Stimulated activated CD8-positive, alpha-beta memory T cell treated with anti-CD3 and anti-CD28 coated beads, Interleukin-7, amount 100 ng/mL, for 1 hour (primary cell): ENCODE measurements around the gene CNPY4.

Experiments used
- DNase-seq, 2 donors: peaks; one replicate each; pipeline ENCODE4 v3.0.0-alpha.2; 2020; ENCODE audit warnings: low read depth in 2 of 2

The CNPY4 gene

DNA sequence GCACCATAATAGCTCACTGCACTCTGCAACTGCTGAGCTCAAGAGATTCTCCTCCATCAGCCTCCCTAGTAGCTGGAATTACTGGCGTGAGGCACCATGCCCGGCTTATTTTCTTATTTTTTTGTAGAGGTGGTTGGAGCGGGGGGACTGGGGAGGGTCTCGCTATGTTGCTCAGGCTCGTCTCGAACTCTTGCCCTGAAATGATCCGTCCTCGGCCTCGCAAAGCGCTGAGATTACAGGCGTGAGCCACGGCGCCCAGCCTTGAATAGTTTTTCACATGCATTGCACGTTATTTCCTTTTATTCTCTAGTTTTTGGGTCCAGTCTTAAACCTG is 28.8 kb downstream of the CNPY4 start:
- no peak for DNase-seq

DNA sequence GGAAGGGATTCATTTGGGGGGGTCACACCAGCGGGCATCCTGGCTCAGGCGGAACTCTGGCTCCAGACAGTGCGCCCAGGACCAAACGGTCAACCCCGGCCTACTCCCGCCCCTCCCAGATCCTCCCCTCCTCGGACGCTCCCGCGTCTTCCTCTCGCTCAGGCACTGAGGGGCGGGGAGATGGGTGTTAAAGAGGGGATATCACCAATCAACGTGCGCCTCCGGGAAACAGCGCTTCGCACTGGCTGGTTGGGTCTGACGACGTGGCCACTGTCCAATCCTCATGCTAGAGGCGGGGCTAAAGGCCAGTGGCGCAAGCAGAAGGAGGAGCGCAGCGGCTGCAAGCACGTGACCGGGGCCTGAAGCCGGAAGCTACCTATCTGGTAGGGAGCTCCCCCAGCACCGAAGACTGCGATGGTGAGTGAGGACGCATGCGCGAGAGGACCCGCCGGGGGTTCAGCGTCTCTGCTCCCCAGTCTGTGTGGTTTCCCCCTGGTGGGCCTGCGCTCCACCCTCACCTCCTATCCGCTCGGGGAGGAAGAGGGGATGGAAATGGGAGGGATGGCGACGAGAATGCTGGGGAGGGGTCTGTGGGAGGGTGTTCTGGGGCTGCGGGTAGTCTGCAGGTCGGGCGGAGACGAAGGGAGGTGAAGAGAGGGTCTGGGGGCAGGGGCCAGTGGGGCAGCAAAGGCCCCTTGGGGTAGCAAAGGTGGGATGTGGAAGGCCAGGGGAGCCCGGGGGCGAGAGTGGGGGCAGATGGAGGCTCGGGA is 29.3 kb downstream of the CNPY4 start, which contains the start of gene LAMTOR4:
Gene LAMTOR4 (plus strand): TSS at position 360 of the 770 bp plus-strand sequence. CDS start 55 bp downstream, at position 415.
- peak; percentile 91 to 92 for DNase-seq

DNA sequence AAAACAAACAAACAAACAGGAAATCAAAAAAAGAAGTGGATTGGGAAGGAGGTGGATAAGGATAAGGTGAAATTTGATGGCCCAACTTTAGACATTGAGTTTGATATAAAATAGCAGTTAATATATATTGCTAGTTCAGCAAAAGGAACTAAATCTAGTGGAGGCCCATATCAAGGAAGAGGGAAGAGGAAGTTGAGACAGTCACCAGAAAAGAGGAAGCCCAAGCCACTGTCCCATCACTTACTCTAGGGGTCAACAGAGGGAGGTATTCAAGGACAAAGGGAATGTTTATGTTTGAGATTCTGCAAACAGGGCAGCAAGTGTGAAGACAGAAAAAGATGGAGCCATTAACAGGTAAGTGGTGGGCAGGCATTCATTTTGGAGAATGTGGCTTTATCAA is 33.0 kb downstream of the CNPY4 start:
- no peak for DNase-seq

DNA sequence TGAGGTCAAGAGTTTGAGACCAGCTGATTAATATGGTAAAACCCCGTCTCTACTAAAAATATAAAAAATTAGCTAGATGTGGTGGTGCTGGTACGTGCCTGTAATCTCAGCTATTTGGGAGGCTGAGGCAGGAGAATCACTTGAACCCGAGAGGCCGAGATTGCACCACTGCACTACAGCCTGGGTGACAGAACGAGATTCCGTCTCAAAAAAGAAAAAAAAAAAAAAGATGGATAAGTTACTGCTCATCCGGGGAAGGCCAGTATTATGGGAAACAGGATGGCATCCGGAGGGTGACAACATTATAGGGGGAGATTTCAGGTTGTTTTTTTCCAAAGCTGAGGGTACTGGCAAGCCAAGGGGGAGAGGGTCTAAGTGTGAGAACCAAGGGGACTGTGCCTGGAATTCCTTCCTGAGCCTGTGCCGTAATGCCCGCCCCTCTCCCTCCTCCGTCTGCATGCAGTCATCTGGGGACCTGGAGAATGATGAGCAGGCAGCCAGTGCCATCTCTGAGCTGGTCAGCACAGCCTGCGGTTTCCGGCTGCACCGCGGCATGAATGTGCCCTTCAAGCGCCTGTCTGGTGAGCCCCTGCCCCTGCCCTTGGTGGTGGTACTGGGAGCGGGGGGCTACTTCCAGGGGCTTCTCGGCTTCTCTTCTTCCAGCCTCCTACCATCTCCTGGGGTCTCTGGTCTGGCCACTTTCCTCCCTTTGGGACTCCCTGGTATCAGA is 33.7 kb downstream of the CNPY4 start:
- no peak for DNase-seq

DNA sequence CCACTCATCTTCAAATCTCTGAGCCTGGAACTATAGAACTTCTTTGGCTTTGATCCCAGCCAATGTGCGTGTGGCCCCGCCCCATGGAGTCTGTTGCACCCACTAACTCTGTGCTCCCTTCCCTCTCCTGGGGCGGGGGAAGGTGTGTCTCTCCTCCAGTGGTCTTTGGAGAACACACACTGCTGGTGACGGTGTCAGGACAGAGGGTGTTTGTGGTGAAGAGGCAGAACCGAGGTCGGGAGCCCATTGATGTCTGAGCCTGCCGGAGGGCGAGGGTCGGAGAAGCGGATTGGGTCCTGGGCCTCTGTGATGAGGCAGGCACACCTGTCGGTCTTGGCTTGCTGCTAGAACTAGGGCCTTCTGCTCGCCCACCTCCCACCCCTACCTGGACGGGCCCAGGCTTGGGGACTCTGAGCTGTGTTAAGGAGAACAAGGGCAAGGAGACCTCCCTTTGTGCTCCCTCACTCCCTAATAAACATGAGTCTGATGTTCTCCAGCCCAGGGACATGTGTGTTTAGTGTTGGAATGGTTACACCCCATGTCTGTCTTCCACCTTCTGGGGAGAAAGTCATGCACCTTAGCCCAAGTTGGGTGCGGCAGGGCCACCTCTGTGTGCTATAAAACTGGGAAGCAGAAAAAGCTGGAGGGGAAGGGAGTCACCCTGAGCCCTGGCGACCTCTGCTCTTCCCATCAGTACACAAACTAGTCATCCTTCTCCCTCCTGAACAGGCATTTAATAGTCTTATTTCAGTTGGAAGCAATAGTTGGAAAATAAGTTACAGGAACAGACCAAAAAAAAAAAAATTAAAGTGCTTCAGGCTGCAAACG is 34.5 kb downstream of the CNPY4 start:
- no peak for DNase-seq

DNA sequence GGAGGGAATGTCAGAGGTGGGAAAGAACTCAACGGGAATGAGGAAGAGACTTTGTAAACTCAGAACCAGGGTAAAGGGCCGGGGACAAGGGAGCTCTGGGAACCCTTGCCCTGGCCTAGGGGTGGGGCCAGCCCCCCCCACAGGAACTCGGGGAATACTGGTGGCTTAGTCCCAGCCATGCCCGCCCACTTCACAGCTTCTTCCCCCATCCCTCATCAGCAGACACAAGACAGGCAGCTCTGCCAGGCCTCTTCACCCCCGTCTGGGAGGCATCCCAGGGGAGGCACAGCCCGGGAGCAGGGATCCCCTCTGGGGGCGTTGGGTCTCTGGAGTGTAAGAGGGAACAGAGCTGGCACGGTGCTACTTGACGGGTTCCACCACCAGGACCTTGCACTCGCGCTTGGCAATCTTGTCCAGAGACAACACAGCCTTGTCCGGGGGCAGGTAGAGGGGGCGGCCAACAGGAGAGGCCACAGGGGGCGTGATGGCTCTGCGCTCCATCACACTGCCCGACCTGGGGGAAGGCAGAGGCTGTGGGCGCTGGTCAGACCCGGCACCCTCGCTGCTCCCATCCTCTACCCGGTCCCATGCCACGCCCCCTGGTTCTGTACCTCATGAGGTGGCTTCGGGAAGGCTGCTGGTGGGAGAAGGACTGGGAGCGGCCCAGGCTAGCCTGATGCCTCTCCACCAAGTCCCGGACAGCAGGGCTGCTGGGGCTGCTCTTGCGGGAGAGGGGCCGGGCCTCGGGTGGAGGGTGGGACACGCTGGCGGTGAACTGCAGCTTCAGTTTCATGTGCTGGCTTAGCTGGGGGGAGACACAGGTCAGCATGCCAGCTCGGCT is 35.4 kb downstream of the CNPY4 start:
- DNase-seq = no peak

DNA sequence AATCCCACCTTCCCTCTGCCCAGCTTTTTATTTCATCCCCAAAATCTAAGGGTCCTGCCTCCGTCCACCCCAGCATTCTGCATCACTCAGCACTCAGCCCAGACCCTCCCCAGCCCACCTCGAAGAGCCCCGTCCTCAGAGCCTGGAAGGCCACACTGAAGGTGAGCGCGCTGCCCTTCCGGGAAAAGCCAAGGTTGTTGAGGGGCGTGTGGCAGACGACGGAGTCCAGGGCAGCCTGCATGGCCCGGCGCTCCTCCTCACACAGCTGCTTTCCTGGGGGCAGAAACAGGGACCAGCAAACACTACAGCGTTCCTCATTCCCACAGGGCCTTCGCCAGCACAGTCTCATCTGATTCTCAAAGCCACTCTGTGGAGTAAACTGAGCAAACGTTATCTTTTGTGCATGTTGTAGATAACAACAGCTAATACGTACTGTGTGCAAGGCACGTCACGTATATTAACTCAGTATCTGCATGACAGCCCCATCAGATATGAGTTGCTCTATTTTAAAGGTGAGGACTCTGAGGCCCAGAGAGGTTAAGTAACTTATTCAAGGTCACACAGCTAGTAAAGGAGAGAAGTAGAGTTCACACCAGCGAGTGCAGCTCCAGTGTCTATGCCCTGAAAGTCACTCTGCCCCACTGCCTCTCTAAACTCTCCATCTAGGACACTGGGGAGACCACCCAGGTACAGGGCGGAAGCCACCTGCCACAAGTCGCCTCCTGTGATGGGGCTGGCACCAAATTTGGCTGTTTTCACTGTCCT is 36.3 kb downstream of the CNPY4 start:
- DNase-seq = no peak

DNA sequence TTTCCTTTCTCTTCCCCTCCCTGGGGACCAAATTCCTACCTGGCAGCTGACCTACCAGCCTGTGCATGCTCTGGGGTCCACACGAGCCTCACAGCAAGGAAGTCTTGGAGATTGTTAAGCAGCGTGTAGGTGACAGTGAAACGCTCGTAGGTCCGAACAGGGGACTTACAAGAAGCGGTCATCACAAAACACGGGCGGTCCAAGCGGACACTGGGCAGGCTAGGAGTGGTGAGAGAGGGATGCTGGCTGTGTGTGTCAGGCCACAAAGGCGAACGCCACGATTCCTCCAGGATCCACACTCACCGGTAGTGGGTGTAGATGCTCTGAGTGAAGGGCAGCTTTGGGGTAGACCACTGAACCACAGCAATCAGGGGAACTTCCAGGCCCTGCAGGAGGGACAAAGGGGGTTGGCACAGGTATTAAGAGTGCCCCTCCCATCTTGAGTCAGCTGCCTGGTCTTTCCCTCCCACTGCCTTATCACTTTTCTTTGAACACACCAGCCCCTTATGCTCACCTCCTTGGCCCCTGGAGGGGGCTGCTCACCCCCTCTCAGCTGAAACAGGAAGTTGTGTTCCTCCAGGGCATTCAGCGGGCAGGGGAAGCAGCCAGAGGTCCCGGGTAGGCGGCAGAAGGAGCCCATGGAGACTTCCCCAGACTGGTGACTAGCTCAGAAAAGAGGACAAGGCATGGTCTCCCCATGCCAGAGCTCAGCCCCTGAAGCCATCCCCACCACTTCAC is 37.1 kb downstream of the CNPY4 start:
- no peak for DNase-seq

DNA sequence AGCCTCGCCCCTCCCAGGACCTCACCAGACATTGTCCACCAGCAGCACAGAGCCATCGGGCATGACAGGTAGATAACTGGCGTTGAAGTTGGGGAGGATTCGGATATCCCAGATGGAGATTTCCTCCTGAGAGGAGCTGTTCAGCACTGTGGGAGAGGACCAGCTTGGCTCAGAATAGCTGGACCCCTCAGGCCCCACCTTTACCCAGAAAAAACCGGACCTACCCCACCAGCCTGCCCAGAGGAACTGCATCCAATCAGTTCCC is 37.6 kb downstream of the CNPY4 start:
- no peak for DNase-seq

DNA sequence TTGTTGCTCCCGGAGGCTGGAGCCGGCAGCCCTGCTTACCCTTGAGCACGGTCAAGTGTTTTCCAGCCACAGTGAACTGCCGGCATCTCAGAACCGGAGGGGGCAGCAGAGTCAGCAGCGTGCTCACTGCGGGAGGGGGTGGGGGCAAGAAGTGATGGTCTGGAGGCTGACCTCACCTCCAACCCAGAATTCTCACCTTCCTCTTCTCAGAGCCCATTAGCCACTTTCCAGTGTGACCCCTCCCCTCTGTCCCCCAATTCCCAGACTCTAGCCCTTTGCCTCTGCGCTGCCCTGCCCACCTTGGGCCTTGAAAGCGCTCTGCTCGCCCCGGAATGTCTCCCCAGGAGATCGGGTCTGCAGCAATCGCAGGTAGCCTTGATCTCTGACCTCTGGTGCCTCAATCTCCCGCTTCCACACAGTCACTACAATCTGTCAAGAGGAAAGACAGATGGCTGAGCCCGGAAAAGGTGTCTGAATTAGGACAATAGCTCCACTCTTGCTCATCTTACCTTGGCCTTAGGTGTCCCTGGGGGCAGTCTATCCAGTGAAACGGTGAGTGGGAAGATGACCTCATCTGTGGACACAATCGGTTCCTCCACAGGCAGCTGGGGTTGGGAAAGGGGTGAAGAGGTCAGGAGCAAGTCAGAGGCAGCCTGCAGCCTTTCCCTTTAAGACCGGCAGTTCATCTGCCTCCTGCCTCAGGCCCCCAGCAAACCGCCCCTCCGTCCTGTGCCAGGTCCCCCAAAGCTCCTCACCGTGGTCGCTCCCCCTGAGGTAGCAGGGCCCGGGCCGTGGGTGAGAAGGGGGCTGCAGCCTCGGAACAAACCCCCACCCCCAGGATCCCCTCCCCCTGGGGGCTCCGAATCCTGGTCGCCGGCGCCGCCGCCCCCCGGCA is 38.1 kb downstream of the CNPY4 start:
- DNase-seq = no peak

DNA sequence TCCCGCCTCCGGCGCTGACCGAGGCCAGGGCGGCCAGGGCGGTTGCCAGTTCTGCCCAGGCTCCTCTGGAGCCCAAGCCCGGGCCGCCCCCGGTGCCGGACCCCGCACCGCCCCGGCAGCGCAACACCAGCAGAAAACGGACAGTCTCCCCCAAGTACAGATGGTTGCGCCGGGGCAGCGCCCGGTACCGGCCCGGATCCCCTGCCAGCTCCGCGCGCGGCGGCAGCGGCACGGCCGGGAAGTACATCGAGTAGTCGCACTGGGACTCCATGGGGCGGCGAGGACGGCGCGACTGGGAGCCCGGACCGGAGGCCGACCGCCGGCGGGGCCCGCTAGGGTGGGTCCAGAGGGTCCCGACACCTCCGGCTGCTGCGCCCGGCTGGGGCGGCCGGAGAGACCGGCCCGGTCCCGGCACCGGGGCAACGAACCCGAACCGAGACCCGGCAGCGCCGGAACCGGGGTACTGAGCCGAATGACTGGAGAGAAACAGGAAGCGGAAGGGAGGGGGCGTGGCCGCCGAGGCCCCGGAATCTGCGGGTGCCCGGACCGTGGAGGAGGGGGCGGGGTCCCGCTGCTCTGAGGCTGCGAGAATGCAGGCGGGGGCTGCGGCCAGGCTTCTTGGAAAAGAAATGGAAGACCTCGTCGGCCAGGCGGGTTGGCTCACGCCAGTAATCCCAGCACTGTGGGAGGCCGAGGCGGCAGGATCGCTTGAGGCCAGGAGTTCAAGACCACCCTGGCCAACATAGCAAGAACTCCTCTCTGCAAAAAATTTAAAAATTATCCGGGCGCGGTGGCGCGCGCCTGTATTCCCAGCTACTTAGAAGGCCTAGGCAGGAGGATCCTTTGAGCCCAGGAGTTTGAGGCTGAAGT is 39.0 kb downstream of the CNPY4 start, which contains the start of gene TRAPPC14:
Gene TRAPPC14 (minus strand): TSS at position 495 of the 870 bp plus-strand sequence. CDS start 224 bp downstream, at position 271.
- DNase-seq = peak; percentile 81 to 89

DNA sequence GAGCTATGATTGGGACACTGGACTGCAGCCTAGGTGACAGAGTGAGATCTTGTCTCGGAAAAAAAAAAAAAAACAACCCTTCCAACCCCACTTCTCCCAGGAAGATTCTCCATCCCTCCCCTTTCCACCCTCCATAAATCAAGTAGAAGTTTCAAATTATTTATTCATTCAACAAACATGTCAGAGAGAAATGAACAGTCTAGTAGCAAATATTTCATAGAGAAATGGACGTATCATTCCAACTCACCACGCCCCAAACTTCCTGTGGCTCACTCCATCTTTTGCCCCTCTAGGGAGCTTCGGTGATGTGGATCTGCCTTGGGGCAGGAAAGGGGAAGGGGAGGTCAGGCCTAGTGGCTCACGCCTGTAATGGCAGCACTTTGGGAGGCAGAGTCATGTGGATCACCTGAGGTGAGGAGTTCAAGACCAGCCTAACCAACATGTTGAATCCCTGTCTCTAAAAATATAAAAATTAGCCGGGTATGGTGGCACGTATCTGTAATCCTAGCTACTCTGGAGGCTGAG is 39.7 kb downstream of the CNPY4 start:
- no peak for DNase-seq

DNA sequence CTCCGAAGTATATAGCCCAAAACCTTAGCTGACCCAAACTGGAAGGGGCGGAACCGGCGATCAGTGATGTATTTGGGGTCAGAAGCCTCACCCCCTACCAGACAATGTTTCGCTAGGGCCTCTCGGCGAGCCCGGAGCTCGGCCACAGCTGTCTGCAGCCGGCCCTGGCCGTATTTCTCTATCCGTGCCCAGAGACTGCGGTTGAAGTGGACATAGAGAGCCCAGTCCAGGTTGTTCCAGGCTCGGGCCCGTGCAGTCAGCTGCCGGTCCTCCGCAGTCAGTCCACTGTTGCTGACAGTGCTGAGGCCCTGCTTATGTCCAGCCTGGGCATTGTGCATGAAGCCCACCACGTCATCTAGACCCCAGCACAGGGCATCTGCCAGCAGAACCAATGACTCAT is 40.6 kb downstream of the CNPY4 start:
- DNase-seq = no peak

DNA sequence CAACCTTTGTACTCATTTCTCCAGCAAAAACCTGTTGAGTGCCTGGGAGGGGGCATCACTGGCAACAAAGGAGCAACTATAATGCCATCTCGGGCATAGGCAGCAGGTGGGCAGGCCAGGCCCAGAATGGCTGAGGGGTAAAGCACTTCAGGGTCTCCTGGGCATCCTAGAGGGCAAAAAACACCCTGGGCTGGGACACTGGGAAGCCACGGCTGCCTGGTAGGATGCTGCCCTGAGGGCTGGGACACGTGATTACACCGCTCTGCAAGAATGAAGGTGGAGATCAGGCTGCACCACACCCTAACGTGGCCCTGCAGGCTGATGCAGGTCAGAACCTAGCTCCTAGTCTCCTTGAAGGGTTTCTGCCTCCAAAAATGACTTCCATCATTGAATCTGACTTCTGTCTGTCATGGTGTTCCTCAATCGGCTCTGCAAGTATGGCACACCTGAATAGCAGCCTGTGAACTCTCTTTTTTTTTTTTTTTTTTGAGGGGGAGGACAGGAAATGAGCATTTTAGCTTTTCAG is 43.6 kb downstream of the CNPY4 start:
- DNase-seq = no peak

DNA sequence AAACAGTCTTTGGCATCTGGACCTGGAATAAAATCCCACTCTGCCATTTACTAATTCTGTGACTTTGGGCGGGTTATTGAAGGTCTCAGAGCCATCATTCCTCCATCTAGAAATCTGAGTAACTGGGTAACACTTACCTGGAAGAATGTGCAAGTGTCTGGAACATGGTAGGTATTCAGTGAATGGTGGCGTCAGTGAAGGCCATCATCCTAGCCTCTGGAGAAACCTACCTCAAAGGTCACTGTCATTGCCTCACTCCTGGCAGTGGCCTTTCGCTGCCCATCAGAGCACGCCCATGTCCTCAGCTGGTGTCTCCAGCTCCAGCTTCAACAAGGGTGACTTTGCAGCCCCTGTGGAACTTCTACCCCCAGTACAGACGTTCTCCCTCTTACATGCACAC is 44.4 kb downstream of the CNPY4 start:
- no peak for DNase-seq

DNA sequence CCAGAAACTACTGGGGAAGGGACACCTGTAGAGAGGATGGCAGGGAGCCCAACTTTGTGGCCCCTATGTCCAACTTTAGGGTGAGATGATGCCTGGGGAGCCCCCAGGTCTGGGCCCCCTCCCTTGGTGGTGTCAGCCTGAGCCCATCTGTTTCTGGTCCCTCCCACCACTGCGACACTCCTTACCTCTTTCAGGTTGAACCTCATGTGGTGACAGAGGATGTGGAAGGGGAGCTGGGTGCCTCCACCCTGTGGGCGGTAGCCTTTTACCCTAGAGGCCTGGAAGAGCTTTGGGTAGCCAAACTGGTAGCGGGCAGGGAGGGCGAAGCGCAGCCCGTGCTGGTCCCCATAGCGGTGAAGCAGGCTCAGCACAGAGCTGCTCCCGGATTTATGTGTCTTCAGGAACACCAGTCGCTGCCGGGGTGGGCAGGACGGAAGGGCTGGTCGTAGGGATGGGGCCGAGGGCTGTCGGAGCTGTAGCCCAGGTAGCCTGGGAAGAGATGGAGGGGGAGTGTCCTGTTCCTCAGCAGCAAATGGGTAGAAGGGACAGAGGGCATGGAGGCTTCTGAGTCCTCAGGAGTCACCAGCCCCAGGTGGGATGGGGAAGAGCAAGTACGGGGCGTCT is 47.0 kb downstream of the CNPY4 start:
- DNase-seq = no peak
